ENCODE data around the gene KIF3B. TPM values are rescaled to one million over a fixed set of nuclear protein-coding genes. Genes with fewer than 3 reads are reported as not detected.

KIF3B gene
- total RNA-seq, 5 donors from 2014 or later (not counting 1 experiment from before 2014, with no cell fraction given): 11.3 to 14.6 (median 13.6) TPM

- Mint-ChIP-seq H3K27ac (peak overlapping the region; percentile 59 to 61), H3K36me3 (peaks cover 12% of the 10 kb centered on the region), H3K4me3 (no peak overlapping the region), H3K27me3 (no peaks in the 10 kb centered on the region), H3K4me1 (peaks cover 40 to 73% (median 70%) of the 10 kb centered on the region in 3 donors), H3K9me3 (no peaks in the 10 kb centered on the region)
- Histone ChIP-seq H3K9me3 (no peaks in the 10 kb centered on the region), H3K4me3 (ENCODE audit: control insufficient read depth in 1 of 2, extremely low read depth in 1 of 2, low read length in 1 of 2) (no peak overlapping the region), H3K27me3 (replicated peaks in 1 of 2; ENCODE audit: control insufficient read depth in 2 of 2, extremely low read depth in 1 of 2, insufficient read depth in 2 of 2, low read length in 1 of 2) (no peaks in the 10 kb centered on the region), H3K36me3 (ENCODE audit: control insufficient read depth in 2 of 2, extremely low read depth in 1 of 2, insufficient read depth in 1 of 2, low read length in 1 of 2) (no peaks in the 10 kb centered on the region), H3K4me1 (ENCODE audit: control insufficient read depth in 1 of 2, extremely low read depth in 1 of 2, insufficient read depth in 2 of 2, low read length in 2 of 2) (peaks cover 11 to 45% of the 10 kb centered on the region in 2 experiments), H3K27ac (ENCODE audit: low read length) (no peak overlapping the region)
- DNase-seq (no peak), ATAC-seq (replicated peaks in 1 of 4) (no peak)
- CTCF ChIA-PET: interaction anchor here (0.6 kb wide), 3 partner anchors 9 to 1744 kb away, joined by 3 read pairs; no protein-coding TSS in a partner anchor
- POLR2A ChIA-PET: interaction anchor here in 1 of 2 donors (0.6 kb wide), 1 partner anchor 81 kb away, joined by 3 read pairs; no protein-coding TSS in a partner anchor
- WGBS (ENCODE audit: insufficient coverage): 96% methylated on average over 4 of the region's 4 CpGs
These were observed 4.3 kb downstream of the KIF3B start for GRCh38 chr20:32281711-32282110.

GRCh38 chr20:32282461-32282860 is 5.0 kb downstream of the KIF3B start:
- Mint-ChIP-seq H3K27me3 (no peaks in the 10 kb centered on the region), H3K4me3 (no peak overlapping the region), H3K4me1 (peaks cover 40 to 68% (median 65%) of the 10 kb centered on the region in 3 donors), H3K9me3 (no peaks in the 10 kb centered on the region), H3K36me3 (peaks cover 12% of the 10 kb centered on the region), H3K27ac (peak overlapping the region; percentile 59 to 61)
- ATAC-seq (replicated peaks in 1 of 4) (no peak), DNase-seq (no peak)
- Histone ChIP-seq H3K27me3 (replicated peaks in 1 of 2; ENCODE audit: control insufficient read depth in 2 of 2, extremely low read depth in 1 of 2, insufficient read depth in 2 of 2, low read length in 1 of 2) (no peaks in the 10 kb centered on the region), H3K9me3 (no peaks in the 10 kb centered on the region), H3K4me1 (ENCODE audit: control insufficient read depth in 1 of 2, extremely low read depth in 1 of 2, insufficient read depth in 2 of 2, low read length in 2 of 2) (peaks cover 7 to 44% of the 10 kb centered on the region in 2 experiments), H3K36me3 (ENCODE audit: control insufficient read depth in 2 of 2, extremely low read depth in 1 of 2, insufficient read depth in 1 of 2, low read length in 1 of 2) (no peaks in the 10 kb centered on the region), H3K4me3 (ENCODE audit: control insufficient read depth in 1 of 2, extremely low read depth in 1 of 2, low read length in 1 of 2) (no peak overlapping the region), H3K27ac (ENCODE audit: low read length) (no peak overlapping the region)
- ChIA-PET POLR2A (interaction anchor here in 1 of 2 donors (0.6 kb wide), 2 partner anchors 33 to 82 kb away, joined by 3 to 7 read pairs; no protein-coding TSS in a partner anchor), CTCF (interaction anchor here (0.6 kb wide), 2 partner anchors 8 to 1743 kb away, joined by 3 read pairs; no protein-coding TSS in a partner anchor)
- WGBS (ENCODE audit: insufficient coverage): 73% methylated on average over 4 of the region's 4 CpGs

GRCh38 chr20:32285082-32285620 is 7.7 kb downstream of the KIF3B start:
- H3K36me3 Mint-ChIP-seq: peaks cover 20% of the 10 kb centered on the region
- WGBS (ENCODE audit: insufficient coverage): no CpG with 5 or more reads among the region's 3 CpGs
- H3K27ac ChIP-seq (ENCODE audit: low read length): peak overlapping the region; percentile 76
- H3K4me3 Mint-ChIP-seq: peak overlapping the region in 1 of 3 donors; percentile 41
- H3K9me3 ChIP-seq: no peaks in the 10 kb centered on the region
- ATAC-seq (replicated peaks in 1 of 4) (peak in 2 of 4 experiments; percentile 14 to 36), DNase-seq (peak in 1 of 35 experiments; percentile 17)
- no peaks in the 10 kb centered on the region for H3K27me3 ChIP-seq (replicated peaks in 1 of 2; ENCODE audit: control insufficient read depth in 2 of 2, extremely low read depth in 1 of 2, insufficient read depth in 2 of 2, low read length in 1 of 2)
- no peaks in the 10 kb centered on the region for H3K9me3 Mint-ChIP-seq
- ChIA-PET CTCF (interaction anchor here (0.6 to 1.1 kb wide), 4 partner anchors 14 to 505 kb away, joined by 3 to 4 read pairs (median 3); no protein-coding TSS in a partner anchor), POLR2A (interaction anchor here (0.5 to 0.9 kb wide), 8 partner anchors 16 to 606 kb away, joined by 3 to 13 read pairs (median 6); no protein-coding TSS in a partner anchor)
- H3K4me1 Mint-ChIP-seq: peaks cover 33 to 58% (median 48%) of the 10 kb centered on the region in 3 donors
- H3K4me1 ChIP-seq (ENCODE audit: control insufficient read depth in 1 of 2, extremely low read depth in 1 of 2, insufficient read depth in 2 of 2, low read length in 2 of 2): peaks cover 7 to 33% of the 10 kb centered on the region in 2 experiments
- H3K27ac Mint-ChIP-seq: peak overlapping the region; percentile 76 to 79
- H3K36me3 ChIP-seq (ENCODE audit: control insufficient read depth in 2 of 2, extremely low read depth in 1 of 2, insufficient read depth in 1 of 2, low read length in 1 of 2): no peaks in the 10 kb centered on the region
- H3K27me3 Mint-ChIP-seq: no peaks in the 10 kb centered on the region
- H3K4me3 ChIP-seq (ENCODE audit: control insufficient read depth in 1 of 2, extremely low read depth in 1 of 2, low read length in 1 of 2): no peak overlapping the region

- H3K27me3 Mint-ChIP-seq: no peaks in the 10 kb centered on the region
- Histone ChIP-seq H3K36me3 (ENCODE audit: control insufficient read depth in 2 of 2, extremely low read depth in 1 of 2, insufficient read depth in 1 of 2, low read length in 1 of 2) (no peaks in the 10 kb centered on the region), H3K4me1 (ENCODE audit: control insufficient read depth in 1 of 2, extremely low read depth in 1 of 2, insufficient read depth in 2 of 2, low read length in 2 of 2) (peaks cover 7 to 33% of the 10 kb centered on the region in 2 experiments), H3K4me3 (ENCODE audit: control insufficient read depth in 1 of 2, extremely low read depth in 1 of 2, low read length in 1 of 2) (no peak overlapping the region), H3K9me3 (no peaks in the 10 kb centered on the region), H3K27me3 (replicated peaks in 1 of 2; ENCODE audit: control insufficient read depth in 2 of 2, extremely low read depth in 1 of 2, insufficient read depth in 2 of 2, low read length in 1 of 2) (no peaks in the 10 kb centered on the region), H3K27ac (ENCODE audit: low read length) (peak overlapping the region; percentile 76)
- H3K4me1 Mint-ChIP-seq: peaks cover 33 to 55% (median 48%) of the 10 kb centered on the region in 3 donors
- peak overlapping the region; percentile 76 to 79 for H3K27ac Mint-ChIP-seq
- H3K9me3 Mint-ChIP-seq: no peaks in the 10 kb centered on the region
- POLR2A ChIA-PET: interaction anchor here (0.5 to 0.9 kb wide), 7 partner anchors 32 to 605 kb away, joined by 3 to 13 read pairs (median 4); no protein-coding TSS in a partner anchor
- peak; percentile 69 to 82 (median 78) for ATAC-seq (replicated peaks in 1 of 4)
- H3K36me3 Mint-ChIP-seq: peaks cover 20% of the 10 kb centered on the region
- CTCF ChIA-PET: interaction anchor here (0.5 to 1.1 kb wide), 7 partner anchors 15 to 504 kb away, joined by 3 to 4 read pairs (median 3); no protein-coding TSS in a partner anchor
- no CpG with 5 or more reads among the region's 4 CpGs for WGBS (ENCODE audit: insufficient coverage)
- H3K4me3 Mint-ChIP-seq: peak overlapping the region; percentile 3 to 41 (median 38)
- peak in 20 of 35 experiments; percentile 2 to 66 (median 18) for DNase-seq
These were observed 8.3 kb downstream of the KIF3B start for GRCh38 chr20:32285621-32286371.

DNA sequence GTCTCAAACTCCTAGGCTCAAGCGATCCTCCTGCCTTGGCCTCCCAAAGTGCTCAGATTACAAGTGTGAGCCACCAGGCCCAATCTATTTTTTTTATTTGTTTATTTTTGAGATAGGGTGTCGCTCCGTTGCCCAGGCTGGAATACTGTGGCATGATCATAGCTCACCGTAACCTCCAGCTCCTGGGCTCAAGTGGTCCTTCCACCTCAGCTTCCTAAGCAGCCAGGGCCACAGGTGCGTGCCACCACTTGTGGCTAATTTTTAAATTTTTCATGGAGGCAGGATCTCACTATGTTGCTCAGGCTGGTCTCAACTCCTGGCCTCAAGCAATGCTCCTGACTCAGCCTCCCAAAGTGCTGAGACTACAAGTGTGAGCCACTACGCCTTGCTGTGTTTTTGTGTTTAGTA is 9.8 kb downstream of the KIF3B start:
- peaks cover 7 to 31% of the 10 kb centered on the region in 2 experiments for H3K4me1 ChIP-seq (ENCODE audit: control insufficient read depth in 1 of 2, extremely low read depth in 1 of 2, insufficient read depth in 2 of 2, low read length in 2 of 2)
- H3K9me3 ChIP-seq: no peaks in the 10 kb centered on the region
- H3K4me3 ChIP-seq (ENCODE audit: control insufficient read depth in 1 of 2, extremely low read depth in 1 of 2, low read length in 1 of 2): no peak overlapping the region
- H3K27ac ChIP-seq (ENCODE audit: low read length): peak overlapping the region; percentile 76
- no peak for DNase-seq
- no peak for ATAC-seq (replicated peaks in 1 of 4)
- H3K36me3 ChIP-seq (ENCODE audit: control insufficient read depth in 2 of 2, extremely low read depth in 1 of 2, insufficient read depth in 1 of 2, low read length in 1 of 2): no peaks in the 10 kb centered on the region
- no peaks in the 10 kb centered on the region for H3K27me3 Mint-ChIP-seq
- H3K27me3 ChIP-seq (replicated peaks in 1 of 2; ENCODE audit: control insufficient read depth in 2 of 2, extremely low read depth in 1 of 2, insufficient read depth in 2 of 2, low read length in 1 of 2): no peaks in the 10 kb centered on the region
- peaks cover 8% of the 10 kb centered on the region for H3K36me3 Mint-ChIP-seq
- ChIA-PET POLR2A (no interaction called here), CTCF (no interaction called here)
- H3K9me3 Mint-ChIP-seq: no peaks in the 10 kb centered on the region
- H3K4me3 Mint-ChIP-seq: no peak overlapping the region
- 100% methylated on average over 3 of the region's 6 CpGs for WGBS (ENCODE audit: insufficient coverage)
- H3K27ac Mint-ChIP-seq: peak overlapping the region in 1 of 2 donors; percentile 64
- H3K4me1 Mint-ChIP-seq: peaks cover 23 to 43% (median 35%) of the 10 kb centered on the region in 3 donors

GRCh38 chr20:32288225-32288849 is 10.9 kb downstream of the KIF3B start:
- Histone ChIP-seq H3K36me3 (ENCODE audit: control insufficient read depth in 2 of 2, extremely low read depth in 1 of 2, insufficient read depth in 1 of 2, low read length in 1 of 2) (no peaks in the 10 kb centered on the region), H3K9me3 (no peaks in the 10 kb centered on the region), H3K27me3 (replicated peaks in 1 of 2; ENCODE audit: control insufficient read depth in 2 of 2, extremely low read depth in 1 of 2, insufficient read depth in 2 of 2, low read length in 1 of 2) (no peaks in the 10 kb centered on the region), H3K27ac (ENCODE audit: low read length) (no peak overlapping the region), H3K4me1 (ENCODE audit: control insufficient read depth in 1 of 2, extremely low read depth in 1 of 2, insufficient read depth in 2 of 2, low read length in 2 of 2) (peaks cover 7 to 28% of the 10 kb centered on the region in 2 experiments), H3K4me3 (ENCODE audit: control insufficient read depth in 1 of 2, extremely low read depth in 1 of 2, low read length in 1 of 2) (no peak overlapping the region)
- CTCF ChIA-PET: no interaction called here
- Mint-ChIP-seq H3K4me3 (no peak overlapping the region), H3K36me3 (peaks cover 8% of the 10 kb centered on the region), H3K27me3 (no peaks in the 10 kb centered on the region), H3K4me1 (peaks cover 28 to 40% (median 32%) of the 10 kb centered on the region in 3 donors), H3K9me3 (no peaks in the 10 kb centered on the region), H3K27ac (peak overlapping the region in 1 of 2 donors; percentile 55)
- DNase-seq (no peak), ATAC-seq (replicated peaks in 1 of 4) (no peak)
- POLR2A ChIA-PET: interaction anchor here in 1 of 2 donors (0.6 to 0.7 kb wide), 2 partner anchors 249 to 296 kb away, joined by 5 to 7 read pairs; no protein-coding TSS in a partner anchor
- WGBS (ENCODE audit: insufficient coverage): 100% methylated on average over 1 of the region's 6 CpGs

Measured in T-cell (primary cell).